Measurements from ENCODE around the gene MALAT1. TPM values are rescaled to one million over a fixed set of nuclear protein-coding genes. Genes with fewer than 3 reads are reported as not detected.

The MALAT1 gene
- total RNA-seq, 2 experiments from 2014 or later, result 3,446 to 5,974 TPM

DNA sequence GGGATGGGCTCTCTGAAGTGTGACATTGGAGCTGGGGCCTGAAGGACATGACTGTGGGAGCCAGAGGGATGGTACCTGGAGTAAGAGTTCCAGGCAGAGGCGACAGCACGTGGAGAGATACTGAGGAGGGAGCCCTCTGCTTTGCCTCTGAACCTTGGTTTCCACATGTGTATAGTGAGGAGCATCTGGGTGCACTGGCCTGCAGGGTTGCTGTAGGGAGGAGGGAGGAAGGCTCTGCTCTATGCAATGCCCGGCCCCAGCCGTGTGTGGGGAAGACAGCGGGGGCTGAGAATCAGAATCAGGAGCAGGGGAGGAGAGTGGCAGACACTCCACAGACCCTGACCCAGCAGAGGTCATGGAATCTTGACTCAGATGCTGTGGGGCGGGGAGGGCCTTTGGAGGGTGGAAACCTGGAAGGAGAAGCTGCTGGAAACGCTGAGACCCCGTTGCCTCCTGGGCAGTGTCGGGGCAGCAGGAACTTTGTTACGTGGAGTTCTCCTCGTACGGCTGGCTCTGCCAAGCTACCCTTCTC is 30.0 kb downstream of the MALAT1 start:
- no peak for DNase-seq (ENCODE audit: low spot score)
- BruUV-seq (replicated peaks), result no TSS peak
- H3K9me2 ChIP-seq (ENCODE audit: insufficient read depth, low read length), result no peaks in the 10 kb centered on the region
- H4K20me1 ChIP-seq (ENCODE audit: insufficient read depth, low read length), result no peaks in the 10 kb centered on the region
- ChIA-PET POLR2A (no interaction called here), CTCF (ENCODE audit: unreplicated experiment) (no interaction called here)
- intact Hi-C loops (cut with micrococcal nuclease; ENCODE audit: unreplicated experiment), result no loop called here
- H2AFZ ChIP-seq (ENCODE audit: low read length), result no peak overlapping the region
- TF ChIP-seq, protein P1, sequence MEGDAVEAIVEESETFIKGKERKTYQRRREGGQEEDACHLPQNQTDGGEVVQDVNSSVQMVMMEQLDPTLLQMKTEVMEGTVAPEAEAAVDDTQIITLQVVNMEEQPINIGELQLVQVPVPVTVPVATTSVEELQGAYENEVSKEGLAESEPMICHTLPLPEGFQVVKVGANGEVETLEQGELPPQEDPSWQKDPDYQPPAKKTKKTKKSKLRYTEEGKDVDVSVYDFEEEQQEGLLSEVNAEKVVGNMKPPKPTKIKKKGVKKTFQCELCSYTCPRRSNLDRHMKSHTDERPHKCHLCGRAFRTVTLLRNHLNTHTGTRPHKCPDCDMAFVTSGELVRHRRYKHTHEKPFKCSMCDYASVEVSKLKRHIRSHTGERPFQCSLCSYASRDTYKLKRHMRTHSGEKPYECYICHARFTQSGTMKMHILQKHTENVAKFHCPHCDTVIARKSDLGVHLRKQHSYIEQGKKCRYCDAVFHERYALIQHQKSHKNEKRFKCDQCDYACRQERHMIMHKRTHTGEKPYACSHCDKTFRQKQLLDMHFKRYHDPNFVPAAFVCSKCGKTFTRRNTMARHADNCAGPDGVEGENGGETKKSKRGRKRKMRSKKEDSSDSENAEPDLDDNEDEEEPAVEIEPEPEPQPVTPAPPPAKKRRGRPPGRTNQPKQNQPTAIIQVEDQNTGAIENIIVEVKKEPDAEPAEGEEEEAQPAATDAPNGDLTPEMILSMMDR (conservative IDR thresholded peaks at IDR 0.05; ENCODE audit: low read length), result no peak
- no peak for TF ChIP-seq EZH2phosphoT487 (IDR thresholded peaks at IDR 0.05; ENCODE audit: borderline replicate concordance, low read depth, low read length)
- no peak overlapping the region for H3K4me3 ChIP-seq (ENCODE audit: low read depth, low read length, poor library complexity, severe bottlenecking)
- no peak overlapping the region for H3K27ac ChIP-seq (ENCODE audit: low read depth, low read length, poor library complexity, severe bottlenecking)
- H3K9me3 ChIP-seq (ENCODE audit: low read length), result no peaks in the 10 kb centered on the region
- H3K36me3 ChIP-seq (ENCODE audit: insufficient read depth, low read length), result peaks cover 29% of the 10 kb centered on the region; the same call in 1 of the 2 replicates
- no peak overlapping the region for H3K4me2 ChIP-seq (ENCODE audit: low read length)
- H3K79me2 ChIP-seq (ENCODE audit: insufficient read depth, low read depth, low read length), result peaks cover 7% of the 10 kb centered on the region; the same call in 1 of the 2 replicates
- H3K4me1 ChIP-seq (ENCODE audit: insufficient read depth, low read length, poor library complexity, severe bottlenecking), result peaks cover 21% of the 10 kb centered on the region

- H3K27ac ChIP-seq (ENCODE audit: low read depth, low read length, poor library complexity, severe bottlenecking), result no peak overlapping the region
- intact Hi-C loops (cut with micrococcal nuclease; ENCODE audit: unreplicated experiment), result no loop called here
- no peaks in the 10 kb centered on the region for H4K20me1 ChIP-seq (ENCODE audit: insufficient read depth, low read length)
- ChIA-PET CTCF (ENCODE audit: unreplicated experiment) (interaction anchor here (1.0 kb wide), 1 partner anchor 9 kb away, joined by 3 read pairs; no protein-coding TSS in a partner anchor), POLR2A (no interaction called here)
- DNase-seq (ENCODE audit: low spot score), result no peak
- TF ChIP-seq, protein P1 (conservative IDR thresholded peaks at IDR 0.05; ENCODE audit: low read length), result no peak
- no peak for TF ChIP-seq EZH2phosphoT487 (IDR thresholded peaks at IDR 0.05; ENCODE audit: borderline replicate concordance, low read depth, low read length)
- no peaks in the 10 kb centered on the region for H3K9me2 ChIP-seq (ENCODE audit: insufficient read depth, low read length)
- H3K4me3 ChIP-seq (ENCODE audit: low read depth, low read length, poor library complexity, severe bottlenecking), result no peak overlapping the region
- peaks cover 29% of the 10 kb centered on the region; the same call in 1 of the 2 replicates for H3K36me3 ChIP-seq (ENCODE audit: insufficient read depth, low read length)
- H2AFZ ChIP-seq (ENCODE audit: low read length), result no peak overlapping the region
- H3K4me2 ChIP-seq (ENCODE audit: low read length), result no peak overlapping the region
- BruUV-seq (replicated peaks), result no TSS peak
- no peaks in the 10 kb centered on the region for H3K9me3 ChIP-seq (ENCODE audit: low read length)
- peaks cover 7% of the 10 kb centered on the region; the same call in 1 of the 2 replicates for H3K79me2 ChIP-seq (ENCODE audit: insufficient read depth, low read depth, low read length)
- H3K4me1 ChIP-seq (ENCODE audit: insufficient read depth, low read length, poor library complexity, severe bottlenecking), result peaks cover 16% of the 10 kb centered on the region
Observed at GRCh38 chr11:65529475-65530156, 30.8 kb downstream of the MALAT1 start.

GRCh38 chr11:65530157-65530496 is 31.3 kb downstream of the MALAT1 start:
- POLR2A ChIA-PET, result no interaction called here
- peaks cover 16% of the 10 kb centered on the region for H3K4me1 ChIP-seq (ENCODE audit: insufficient read depth, low read length, poor library complexity, severe bottlenecking)
- no peaks in the 10 kb centered on the region for H3K9me3 ChIP-seq (ENCODE audit: low read length)
- peaks cover 7% of the 10 kb centered on the region; the same call in 1 of the 2 replicates for H3K79me2 ChIP-seq (ENCODE audit: insufficient read depth, low read depth, low read length)
- H3K4me3 ChIP-seq (ENCODE audit: low read depth, low read length, poor library complexity, severe bottlenecking), result no peak overlapping the region
- intact Hi-C loops (cut with micrococcal nuclease; ENCODE audit: unreplicated experiment), result no loop called here
- no peak overlapping the region for H2AFZ ChIP-seq (ENCODE audit: low read length)
- CTCF ChIA-PET (ENCODE audit: unreplicated experiment), result interaction anchor here (1.0 kb wide), 1 partner anchor 8 kb away, joined by 3 read pairs; no protein-coding TSS in a partner anchor
- H3K4me2 ChIP-seq (ENCODE audit: low read length), result no peak overlapping the region
- H3K9me2 ChIP-seq (ENCODE audit: insufficient read depth, low read length), result no peaks in the 10 kb centered on the region
- peaks cover 29% of the 10 kb centered on the region; the same call in 1 of the 2 replicates for H3K36me3 ChIP-seq (ENCODE audit: insufficient read depth, low read length)
- no peak overlapping the region for H3K27ac ChIP-seq (ENCODE audit: low read depth, low read length, poor library complexity, severe bottlenecking)
- H4K20me1 ChIP-seq (ENCODE audit: insufficient read depth, low read length), result no peaks in the 10 kb centered on the region
- TF ChIP-seq, protein P1 (conservative IDR thresholded peaks at IDR 0.05; ENCODE audit: low read length), result peak; percentile 76
- TF ChIP-seq EZH2phosphoT487 (IDR thresholded peaks at IDR 0.05; ENCODE audit: borderline replicate concordance, low read depth, low read length), result no peak
- BruUV-seq (replicated peaks), result no TSS peak
- DNase-seq (ENCODE audit: low spot score), result peak; percentile 77

Measured in OCI-LY7 (cell line).